ENCODE results near the gene SSUH2.

SSUH2 gene

DNA sequence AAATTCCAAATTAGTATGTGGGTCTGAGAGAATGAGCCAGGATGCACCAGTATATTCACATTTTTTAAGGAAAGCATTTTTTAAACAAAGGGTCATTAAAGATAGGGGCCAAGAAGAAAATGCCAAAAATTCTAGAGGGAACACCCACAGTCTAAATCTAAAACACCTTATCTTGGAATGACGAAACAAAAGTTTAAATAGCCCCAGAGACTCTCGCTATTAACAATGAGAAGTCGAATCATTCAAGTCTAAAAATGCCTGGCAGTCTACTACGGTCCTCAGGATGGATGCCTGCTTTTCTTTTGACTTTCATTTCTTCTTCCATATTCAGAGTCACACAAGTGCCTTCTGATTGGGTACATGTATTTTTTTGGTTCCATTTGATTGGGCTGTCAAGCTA is 66.3 kb downstream of the SSUH2 start:
- DNase-seq = no peak

DNA sequence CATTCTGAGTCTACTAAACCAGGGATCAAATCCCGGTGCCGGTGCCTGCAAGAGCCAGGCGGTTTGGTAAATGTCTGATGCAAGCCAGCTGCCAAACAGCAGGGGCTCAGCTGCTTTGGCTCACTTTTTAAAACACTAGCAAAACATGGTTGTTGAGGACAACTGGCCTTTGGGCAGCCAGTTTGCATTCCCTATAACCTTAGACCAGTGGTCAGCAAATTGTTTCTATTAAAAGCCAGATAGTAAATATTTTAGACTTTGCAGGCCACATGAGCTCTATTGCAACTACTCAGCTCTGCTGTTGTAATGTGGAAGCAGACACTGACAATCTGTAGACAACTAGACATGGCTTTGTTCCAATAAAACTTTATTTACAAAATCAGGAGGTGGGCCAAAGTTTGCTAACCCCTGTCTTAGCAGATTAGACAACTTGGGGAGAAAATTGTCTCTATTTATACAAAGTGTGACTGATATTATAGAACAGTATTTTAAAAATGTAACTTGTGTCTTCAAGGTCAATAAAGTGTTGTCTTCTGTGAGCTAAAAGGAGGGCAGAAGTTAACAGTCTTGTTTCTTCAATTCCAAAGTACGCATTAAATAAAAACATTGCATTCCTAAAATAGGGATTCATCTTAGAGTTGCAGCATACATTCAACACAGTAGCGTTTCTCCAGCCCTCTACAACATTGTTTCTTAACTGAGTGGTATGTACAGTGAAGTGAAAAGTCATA is 67.6 kb downstream of the SSUH2 start:
- DNase-seq = no peak

DNA sequence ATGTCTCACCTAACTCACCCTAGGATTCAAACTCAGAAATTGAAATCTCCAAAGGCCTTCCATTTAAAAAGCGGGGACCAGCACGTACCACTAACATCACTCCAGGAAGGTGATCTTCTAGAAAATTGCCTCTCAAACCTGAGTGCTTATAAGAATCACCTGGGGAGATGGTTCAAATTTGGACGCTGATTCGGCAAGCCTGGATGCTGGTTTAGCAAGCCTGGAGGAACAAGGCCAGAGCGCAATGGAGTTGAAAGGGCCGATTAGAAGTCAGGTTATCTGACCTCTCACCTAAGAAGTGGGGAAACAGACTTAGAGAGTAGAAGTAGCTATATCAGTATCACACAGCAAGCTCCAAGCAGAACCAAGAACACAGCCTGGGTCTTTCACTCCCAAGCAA is 68.2 kb downstream of the SSUH2 start:
- no peak for DNase-seq

DNA sequence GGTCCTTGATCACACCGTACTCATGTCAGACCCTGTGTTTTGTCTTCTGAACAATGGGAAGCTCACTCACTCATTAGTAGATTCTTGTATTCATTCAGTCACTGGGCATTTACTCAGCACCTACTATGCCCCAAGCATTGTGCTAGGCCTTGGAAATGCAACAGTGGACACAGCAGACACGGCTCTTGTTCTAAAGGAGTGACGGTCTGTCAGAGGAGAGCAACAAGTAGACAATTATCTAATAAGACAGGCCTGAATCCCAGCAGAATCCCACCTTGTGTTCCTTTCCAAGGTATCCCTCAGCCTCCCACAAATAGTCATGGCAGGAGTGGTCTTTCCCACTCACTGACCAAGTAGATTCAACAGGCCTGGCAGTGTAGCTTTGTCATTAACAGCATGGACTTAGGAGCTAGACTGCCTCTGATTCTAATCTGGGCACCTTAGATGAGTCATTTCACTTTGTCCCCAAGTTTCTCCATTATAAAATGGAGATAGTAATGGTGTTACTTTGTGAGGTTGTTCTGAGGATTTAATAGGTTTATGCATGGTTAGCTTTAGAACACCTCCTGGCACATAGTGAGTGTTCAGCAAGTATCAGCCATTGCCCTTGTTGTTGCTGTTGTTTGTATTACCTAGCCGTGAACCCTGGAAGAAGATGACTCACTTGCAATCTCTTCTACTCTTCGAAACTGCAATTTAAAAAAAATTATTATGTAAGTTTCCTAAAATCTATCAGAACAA is 69.1 kb downstream of the SSUH2 start:
- no peak for DNase-seq

DNA sequence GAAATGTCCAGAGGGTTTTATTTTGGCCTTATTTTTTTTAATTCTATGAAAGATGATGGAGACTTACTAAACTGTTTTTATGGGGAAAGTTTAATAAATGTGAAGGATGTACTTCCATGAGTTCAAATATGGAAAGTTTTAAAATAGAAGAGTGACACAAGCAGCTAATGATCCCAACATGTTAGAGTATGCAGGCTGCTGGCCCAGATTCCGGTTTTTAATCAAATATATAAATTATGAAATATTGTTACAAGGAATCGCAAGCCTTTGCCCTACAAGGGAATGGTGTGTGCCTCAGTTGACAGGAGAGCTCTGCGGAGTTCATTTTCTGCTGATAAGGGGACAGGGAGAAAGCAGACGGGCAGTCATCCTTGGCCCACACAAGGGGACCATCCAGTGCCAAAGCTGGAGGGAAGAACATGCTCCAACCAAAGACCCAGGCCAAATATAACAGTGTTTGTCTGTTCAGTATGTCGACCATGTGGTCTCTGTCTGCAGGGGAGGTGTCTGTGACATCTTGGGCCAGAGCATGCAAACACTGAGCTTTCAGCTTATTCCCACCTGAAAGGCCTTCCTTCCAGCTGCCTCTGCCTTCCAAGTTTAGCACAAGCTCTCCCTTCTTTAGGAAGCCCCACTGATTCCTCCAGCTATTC is 69.8 kb downstream of the SSUH2 start:
- DNase-seq = no peak

DNA sequence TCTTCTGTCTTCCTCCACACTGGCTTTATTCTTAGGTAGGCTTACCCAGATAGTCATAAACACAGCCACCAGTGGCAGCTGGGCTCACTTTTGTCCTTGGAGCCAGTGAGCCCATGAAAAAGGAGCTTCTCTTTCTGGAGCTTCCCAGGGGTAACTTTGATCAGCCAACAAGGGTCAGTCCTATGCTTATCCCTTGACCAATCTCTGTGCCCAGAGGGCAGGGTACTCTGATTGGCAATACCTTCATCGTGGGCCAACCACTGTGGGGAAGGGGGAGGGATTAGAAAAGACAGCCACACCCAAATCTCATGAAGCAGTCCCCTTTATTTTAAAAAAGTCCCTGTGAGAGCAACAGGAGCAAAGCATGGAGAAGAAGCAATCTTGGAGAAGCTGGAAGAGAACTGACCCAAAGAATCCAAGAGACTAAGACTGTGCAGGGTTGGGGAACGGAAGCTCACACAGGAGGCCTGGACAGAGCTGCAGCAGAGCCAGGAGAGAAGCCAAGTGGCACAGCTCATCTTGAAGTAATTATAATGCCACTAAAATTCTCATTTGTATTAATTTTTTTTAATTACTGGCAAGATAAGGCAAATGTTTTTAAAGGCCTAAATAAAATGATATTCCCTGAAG is 70.4 kb downstream of the SSUH2 start:
- no peak for DNase-seq

DNA sequence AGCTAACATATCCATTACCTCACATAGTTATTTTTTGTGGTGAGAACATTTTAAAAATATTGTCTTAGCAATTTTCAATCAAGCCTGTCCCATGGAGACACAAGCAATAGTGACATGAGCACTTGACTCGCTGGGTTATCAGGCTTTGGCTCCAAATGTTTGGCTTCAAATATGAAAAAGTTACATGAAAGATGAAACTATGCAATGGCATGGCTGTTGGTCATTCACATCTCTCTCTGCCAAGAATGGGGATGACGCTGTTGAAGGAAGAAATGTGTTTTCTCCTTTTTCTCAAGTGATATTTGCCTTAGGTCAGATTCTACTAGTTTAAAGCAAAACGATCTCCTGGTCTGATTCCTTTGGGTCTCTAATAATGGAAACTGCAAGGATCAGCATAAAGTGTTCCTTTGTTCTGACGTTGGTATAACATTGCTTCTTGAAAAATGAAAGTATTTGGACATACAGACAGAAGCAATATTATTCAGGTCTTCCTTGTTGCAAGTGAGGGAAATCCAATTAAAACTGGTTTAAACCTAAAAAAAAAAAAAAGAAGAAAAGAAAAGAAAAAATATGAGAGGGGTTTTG is 71.2 kb downstream of the SSUH2 start:
- DNase-seq = no peak

DNA sequence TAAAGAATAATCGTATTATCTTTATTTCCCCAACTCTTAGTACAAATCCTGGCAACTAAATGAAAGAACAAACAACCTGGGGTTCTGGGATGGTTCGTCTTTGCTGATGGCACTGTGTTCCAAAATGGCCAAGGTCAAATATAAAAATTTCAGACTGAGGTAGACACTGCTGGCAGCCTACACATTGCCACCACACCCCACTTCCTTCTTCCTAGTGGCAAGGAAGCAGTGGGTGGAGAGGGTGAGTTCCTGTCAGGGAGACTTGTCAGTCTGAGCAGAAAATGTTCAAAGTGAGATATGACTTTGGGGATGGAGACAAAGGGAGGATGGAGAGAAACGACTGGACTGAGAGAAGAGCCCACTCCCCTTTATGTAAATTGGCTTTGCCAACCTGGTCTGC is 73.3 kb downstream of the SSUH2 start:
- DNase-seq = no peak
